NCI-H128 (cell line): ENCODE results near the gene ZNF330.
"Not testable (repeated sequence)": the region's sequence is repeated elsewhere in the genome, so short reads cannot be mapped to it uniquely, and the experiment has no call there.

Experiments
- DNase-seq: peaks from one replicate; lab custom pipeline; 2025; ENCODE audit not compliant: unreplicated experiment; lab: John Stamatoyannopoulos, UW

Gene ZNF330

DNA sequence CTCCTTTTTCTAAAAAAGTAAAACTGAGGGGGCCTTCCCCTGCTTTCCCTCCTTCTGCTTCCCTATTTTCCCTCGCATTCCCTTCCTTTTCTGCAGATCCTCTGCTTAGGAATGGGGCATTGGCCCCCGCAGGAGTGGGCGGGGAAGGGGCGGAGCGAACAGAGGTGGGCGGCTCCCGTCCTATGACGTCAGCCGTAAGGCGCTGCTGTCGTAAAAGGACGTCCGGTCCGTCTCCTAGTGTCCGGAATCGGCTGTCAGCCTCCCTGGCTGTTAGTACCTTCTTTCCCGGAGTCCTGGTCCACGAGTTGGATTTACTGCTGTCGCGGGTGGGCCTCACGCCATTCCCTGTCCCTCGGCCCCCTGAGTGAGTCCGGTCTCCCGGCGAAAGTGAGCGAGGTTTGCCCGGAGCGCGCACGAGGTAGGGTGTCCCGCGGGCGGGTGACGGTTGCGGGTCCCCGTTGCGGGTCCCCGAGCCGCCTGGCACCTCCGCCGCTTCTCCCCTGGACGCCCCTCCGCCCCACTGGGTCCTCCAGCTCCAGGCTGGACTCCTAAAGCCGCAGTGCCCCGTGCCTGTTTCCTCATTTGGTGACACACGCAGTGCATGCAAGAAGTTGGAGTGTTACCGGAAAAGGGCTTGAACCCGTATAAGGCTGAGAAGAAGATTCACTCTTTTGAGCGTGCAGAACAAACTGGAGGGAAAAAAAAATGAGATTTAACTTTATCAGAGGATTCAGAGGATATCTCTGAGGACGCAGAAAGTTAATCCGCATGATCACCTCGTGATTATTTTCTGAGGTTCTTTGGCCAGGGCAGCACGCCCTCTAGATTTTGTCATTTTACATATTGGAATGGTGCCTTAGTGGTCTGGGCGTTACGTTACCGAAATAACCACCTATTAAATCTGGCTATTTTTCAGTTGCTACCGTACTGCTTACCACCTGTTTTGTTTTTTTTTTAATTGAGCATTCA is at the start of gene ZNF330:
Gene ZNF330 (plus strand): TSS at position 205 of the 969 bp plus-strand sequence. CDS start 1,477 bp downstream, outside the sequence.
- peak; percentile 40 for DNase-seq

DNA sequence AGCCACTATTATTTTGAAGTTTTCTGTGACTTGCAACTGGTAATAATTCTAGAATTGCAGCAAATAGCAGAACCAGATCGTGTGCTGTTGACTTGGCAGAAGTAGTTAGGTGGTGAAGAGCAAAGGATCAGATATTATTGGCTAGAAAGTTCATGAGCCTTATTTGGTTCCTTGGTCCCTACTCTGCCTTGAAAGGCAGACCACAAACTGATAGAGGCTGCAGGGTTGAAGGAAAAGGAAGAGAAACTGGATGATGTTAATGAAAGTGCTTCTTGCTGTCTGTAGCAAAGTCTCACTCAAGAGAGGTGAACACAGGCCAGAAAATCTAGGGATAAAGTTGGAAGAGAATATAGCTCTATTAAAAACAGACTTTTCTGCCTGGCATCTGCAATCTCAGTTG is 46.2 kb upstream of the ZNF330 start:
- no peak for DNase-seq

DNA sequence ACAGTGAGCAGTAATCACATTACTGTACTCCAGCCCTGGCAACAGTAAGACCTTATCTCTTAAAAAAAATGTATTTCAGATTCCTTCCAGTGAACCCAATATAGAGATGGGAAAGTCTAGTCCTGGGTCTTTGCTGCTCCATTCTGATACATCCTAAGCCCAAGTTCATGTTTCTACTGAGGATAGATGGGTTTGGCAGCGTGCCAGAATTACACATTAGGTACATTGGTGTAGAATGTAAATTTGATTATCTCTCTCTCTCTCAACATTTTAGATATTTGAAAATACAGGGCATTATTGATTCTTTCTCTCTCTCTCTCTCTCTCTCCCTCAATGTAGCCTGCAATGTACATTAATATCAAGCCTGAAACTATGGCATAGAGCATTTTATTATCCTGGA is 43.5 kb upstream of the ZNF330 start:
- no peak for DNase-seq

DNA sequence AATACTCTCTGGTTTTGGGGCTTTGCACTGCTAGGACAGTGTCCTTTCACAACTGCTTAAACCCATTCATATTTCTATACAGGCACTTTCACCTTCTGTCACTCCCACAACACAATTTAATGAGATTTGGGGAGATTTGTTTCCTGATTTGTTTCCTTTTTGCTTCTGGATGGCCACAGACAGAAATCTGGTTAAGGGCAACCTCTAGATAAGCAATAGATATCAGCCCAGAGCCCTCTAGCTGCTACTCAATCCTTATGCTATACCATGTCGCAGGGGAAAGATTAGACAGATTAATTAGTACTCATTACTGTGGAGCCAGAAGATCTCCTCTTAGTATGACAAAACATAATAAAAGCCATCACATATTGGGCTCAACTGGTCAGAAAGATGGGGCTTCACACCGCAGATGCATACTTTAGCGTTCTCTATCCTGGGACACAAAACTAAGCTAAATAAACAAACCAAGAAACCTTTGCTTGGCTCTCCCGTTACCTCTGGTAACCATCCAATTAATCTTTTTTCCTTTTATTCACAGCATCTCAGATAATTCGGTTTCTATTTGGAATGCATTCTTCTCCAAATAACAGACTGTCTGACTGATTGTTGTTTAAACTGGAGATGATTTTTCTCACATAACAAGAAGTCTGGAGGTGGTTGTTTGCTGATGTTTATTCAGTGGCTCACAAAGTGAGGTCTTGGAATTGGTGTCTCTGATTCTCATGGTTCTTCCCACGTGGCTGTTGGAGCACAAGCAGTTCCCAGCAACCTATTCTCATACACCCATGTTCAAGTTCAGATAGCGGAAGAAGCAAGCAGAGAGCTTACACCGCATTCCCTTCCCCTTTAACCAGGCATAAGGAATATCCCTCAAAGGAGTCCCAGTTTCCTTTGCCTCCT is 41.0 kb upstream of the ZNF330 start:
- DNase-seq = no peak

DNA sequence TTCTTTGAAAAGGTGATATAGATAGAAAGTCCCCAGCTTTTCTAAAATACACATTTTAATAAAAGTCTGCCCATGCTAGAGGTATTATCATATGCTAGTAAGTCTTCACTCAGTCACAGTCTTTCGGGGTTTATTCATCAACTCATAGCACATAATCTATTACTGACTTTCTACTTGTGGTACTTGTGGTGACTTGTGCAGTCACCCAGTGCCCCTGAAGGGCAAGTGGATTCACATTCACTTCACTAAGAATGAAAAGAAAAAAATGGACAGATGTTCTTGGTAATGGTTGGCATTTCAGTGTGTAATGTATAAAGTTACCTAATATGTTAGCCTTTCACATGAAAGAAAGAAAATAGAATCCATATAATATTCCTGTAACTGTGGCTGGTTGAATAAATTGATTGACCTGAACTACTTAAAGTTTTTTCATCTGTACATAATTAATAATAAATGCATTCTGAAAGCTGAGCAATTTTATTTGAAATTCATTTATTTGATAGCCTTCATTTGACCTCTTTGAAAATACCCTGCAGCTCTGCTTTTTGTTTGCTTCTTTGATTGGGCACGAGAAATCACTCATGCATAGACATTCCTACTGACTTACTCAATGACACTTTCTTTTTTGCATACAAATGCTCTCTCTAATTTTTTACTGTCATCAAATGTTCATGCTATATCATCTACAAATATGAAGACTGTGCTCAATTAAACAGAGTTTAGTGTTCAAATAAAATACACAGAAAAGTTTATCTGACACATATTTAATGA is 39.5 kb upstream of the ZNF330 start:
- no peak for DNase-seq

DNA sequence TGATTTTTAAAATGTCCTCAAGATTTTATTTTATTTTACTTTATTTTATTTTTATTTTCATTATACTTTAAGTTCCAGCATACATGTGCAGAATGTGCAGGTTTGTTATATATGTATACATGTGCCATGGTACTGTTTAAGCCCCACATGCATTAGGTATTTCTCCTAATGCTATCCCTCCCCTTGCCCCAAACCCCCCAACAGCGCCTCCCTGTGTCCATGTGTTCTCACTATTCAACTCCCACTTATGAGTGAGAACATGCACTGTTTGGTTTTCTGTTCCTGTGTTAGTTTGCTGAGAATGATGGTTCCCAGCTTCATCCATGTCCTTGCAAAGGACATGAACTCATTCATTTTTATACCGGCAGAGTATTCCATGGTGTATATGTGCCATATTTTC is 37.2 kb upstream of the ZNF330 start:
- not testable (repeated sequence) for DNase-seq

DNA sequence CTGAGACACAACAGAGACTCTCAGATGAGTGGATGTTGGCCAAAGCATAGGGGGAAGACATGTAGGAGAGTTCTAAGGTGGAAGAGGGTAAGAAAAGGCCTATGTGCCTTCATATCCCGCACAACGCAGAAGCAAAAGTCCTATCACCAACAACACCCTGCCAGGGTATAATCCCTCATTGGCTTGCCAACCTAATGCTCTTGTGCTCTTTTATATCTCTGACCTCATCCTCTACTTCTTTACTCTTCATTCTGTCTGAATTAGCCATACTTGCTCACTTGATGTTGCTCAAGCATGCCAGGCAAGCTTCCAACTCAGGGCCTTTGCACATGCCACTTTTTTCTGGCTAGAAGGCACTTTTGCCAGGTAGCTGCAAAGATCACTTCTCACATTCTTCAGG is 28.1 kb upstream of the ZNF330 start:
- DNase-seq = no peak

DNA sequence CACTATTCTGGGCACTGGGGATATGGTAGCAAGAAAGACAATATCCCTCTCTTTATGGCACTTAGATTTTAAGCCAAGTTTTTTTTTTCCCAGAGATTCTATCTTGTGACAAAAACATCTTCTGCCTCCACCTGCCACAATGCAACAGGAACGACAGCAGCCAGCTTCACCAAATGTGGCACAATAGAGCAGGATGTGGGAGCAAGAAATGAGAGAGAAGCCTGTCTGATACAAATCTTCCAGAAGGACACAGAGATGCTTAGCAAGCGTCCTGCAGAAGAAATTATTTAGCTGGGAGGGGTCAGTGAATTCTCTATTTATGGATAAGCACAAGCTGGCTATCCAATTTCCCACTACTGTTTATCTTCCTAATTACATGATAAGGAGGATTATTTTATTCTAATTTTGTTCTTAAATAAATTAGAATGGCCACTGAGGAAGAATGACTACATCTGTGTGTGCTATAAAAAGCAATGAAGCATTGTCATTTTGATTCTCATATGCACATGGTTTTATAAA is 27.1 kb upstream of the ZNF330 start:
- DNase-seq = no peak

DNA sequence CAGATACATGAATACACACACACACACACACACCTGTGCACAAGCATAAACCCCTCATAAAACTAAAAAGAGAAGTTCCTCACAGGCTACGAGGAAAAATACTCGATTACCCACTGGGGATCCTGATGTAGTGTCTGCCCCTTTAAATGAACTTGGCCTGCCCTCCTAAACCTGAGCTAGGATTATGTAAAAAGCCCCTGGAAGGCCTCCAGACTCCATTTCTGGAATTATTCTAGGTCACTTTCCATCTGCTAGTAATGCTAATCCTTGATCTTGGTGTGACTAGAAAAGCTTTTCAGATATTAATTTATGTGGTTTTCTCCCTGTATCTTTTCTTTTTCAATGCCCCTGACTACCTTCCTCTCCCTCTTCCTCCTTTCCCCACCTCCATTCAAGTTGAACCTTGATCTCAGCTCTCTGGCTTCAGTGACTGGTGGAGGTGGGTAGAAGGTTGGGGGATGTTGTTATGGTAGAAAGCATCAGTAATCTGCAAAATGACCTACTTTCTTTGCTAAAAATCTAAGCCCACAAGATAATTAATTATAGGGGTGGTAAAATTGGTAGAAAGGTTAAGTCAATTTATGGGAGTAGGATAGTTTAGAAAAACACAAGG is 25.5 kb upstream of the ZNF330 start:
- no peak for DNase-seq

DNA sequence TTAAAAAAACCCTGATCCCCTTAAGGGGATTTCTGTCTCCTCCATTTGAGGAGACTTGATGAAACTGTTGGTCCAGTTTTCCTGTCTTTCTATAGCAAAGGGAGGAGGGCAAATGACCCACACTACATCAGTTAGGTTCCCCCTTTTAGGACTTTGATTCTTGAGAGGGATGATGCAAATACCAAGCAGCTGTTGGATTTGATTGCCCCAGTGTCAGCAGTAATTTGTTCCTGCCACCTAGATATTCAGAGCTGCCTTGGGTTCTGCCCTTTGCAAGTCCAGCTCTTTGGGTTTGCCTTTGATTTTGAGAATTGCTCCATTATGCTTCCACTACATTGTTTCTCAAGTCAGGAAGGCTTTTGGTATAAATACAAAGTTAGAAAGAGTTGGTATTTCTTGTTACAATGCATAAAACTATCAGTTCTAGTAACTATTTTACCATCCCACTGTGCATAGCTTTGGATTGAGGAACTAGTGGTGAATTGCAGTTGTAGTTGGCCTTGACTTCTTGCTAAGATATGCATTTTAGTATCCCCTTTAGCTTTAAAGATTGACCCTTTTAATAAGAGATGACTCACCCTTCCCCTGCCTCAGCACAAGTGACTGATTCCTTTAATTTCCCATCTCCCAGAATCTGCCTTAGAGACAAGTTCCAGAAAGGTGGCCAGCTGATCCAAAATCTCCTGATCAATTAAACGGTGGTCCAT is 24.3 kb upstream of the ZNF330 start:
- no peak for DNase-seq

DNA sequence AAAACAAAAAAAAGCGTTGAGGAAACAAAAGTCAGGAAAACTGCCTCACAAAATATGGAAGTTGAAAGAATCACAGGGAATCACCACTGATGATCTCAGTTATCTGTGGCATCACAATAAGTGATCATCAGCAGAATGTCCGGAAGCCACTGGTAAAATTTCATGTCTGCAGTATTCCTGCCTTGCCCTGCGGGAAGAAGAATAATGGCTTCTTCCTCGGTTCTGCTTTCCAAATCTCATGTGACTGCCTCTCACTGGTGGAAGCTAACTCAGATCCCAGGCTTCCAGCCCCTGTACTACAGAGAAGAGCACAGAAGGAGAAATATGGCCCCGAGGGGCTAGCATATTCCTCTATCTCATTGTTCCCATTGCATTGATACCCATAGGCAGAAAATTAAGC is 12.7 kb upstream of the ZNF330 start:
- DNase-seq = no peak

DNA sequence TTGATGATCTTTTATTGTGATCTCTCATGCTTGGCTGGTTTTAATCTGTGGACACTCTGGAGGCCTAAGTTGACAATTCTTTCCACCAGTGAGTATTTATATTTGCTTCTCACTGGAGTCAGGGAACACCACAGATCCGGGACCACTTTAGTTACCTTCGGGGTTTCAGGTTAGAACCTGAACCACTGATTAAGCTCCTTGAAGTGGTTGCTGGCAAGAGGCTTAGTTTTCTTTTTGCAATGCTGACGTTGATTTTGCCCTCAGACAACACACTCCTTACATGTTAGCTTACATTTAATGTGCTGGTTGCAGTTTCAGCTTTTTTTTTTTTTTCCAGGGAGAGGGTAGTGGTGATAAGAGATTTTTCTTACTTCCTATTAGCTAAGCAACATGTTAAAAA is 10.5 kb upstream of the ZNF330 start:
- DNase-seq = no peak

DNA sequence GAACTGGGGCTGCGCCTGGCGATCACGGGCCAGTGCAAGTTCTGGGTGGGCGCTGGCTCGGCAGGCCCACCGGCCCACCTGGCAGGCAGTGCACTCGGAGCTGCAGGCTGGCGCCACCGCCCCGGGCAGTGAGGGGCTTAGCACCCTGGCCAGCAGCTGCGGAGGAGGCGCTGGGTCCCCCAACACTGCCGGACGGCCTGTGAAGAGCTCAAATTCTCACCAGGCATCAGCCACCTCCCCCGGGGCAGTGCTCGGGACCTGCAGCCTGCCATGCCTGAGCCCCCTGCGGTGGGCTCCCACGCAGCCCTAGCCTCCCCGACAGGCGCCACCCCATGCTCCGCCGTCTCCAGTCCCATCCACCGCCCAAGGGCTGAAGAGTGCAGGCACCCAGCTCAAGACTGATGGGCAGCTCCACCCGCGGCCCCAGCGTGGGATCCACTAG is 7.1 kb upstream of the ZNF330 start:
- no peak for DNase-seq

DNA sequence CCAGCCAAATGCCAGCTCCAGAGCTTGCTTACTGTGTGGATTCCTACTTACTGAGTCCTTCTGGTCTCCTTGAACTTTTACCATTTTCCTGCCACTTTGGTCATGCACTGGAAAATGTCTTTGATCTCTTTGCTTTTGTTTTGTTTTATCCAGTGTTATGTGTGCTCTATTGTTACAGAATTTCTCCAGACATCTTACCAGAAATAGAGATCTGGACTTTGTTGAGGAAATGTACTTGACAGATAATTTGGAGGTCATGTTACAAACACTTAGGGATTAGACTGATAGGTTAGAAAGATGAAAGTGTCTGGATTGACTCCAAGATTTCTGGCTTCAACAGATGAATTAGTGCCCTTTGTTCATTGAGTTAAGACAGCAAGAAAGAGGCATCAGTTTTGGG is 5.7 kb upstream of the ZNF330 start:
- no peak for DNase-seq

DNA sequence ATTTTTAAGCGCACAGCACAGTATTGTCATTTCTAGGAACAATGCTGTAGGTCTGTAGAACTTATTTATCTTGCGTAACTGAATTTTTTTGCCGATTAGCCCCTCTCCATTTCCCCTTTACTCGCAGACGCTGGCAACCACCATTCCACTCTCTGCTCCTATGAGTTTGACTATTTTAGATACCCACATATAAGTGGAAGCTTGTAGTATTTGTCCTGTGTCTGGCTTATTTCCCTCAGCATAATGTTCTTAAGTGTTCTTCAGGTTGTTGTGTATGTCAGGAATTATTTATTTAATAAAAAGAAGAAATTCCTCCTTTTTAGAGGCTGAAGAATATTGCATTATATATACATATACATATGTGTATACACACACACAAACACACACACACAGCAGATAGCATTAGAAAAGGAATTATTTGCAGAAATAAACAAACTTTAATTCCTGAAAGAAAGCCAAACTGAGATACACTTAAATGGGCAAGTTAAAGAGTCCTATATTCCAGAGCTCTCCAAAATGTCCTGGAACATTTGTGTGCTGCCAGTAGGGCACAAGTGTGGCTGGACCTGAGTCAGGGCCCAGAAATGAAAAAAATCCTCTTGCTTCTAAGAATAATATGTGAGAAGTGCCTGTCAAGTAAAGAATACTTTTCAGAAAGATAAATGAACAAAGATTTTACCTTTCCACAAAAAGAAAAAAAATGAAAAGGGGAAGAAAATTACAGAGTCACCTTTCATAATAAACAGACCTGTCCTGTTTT is 4.5 kb upstream of the ZNF330 start:
- DNase-seq = no peak

DNA sequence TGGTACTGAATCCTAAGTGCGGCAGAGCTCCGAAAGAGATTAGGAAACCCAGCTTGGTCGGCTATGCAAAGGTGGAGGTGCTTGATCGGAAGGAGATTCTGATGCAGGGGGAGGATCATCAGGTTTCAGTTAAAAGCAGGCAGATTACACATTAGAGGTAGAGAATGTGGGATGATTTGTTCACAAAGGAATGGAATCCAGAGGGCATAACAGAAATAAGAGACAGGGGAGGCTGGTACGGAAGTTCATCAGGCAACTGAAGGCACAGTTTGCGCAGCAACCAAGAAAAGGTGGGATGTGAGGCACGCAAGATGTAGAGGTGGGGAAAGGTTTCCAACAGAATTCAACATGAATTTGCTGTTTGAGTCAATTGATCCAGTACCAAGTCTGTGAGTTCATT is 424 bp upstream of the ZNF330 start:
- DNase-seq = no peak

DNA sequence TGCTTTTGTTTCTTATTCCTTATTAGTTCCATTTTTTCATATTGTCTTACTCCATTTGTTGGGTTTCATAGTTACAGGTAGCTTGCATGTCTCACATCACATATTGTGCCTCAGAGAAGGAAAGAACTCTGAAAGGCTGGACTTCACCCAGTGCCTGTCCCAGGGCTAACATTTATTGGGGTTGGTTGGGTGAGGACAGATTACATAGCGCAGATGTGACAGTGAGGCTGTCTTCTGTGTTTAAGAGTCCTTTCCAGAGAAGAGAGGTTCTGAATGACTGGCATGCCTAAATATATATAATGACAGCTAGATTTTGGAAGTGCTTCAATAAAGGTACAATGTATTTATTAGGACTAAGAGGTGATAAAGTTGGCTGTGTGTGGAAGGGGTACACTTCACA is 2.7 kb downstream of the ZNF330 start:
- no peak for DNase-seq

DNA sequence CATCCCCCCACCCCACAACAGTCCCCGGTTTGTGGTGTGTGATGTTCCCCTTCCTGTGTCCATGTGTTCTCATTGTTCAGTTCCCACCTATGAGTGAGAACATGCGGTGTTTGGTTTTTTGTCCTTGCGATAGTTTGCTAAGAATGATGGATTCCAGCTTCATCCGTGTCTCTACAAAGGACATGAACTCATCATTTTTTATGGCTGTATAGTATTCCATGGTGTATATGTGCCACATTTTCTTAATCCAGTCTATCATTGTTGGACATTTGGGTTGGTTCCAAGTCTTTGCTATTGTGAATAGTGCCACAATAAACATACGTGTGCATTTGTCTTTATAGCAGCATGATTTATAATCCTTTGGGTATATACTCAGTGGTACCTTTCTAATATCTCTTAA is 6.6 kb downstream of the ZNF330 start:
- DNase-seq = not testable (repeated sequence)
